ENCODE measurements around the gene RBCK1. TPM values are rescaled to one million over a fixed set of nuclear protein-coding genes. Genes with fewer than 3 reads are reported as not detected.

Gene RBCK1
- total and polyA plus RNA-seq, 9 of the 15 experiments (the other 6 are each of a cell fraction or from before 2014, with no cell fraction given), result 5.9 to 59.3 (median 26.5) TPM

GRCh38 chr20:407133-407952 is 756 bp upstream of the RBCK1 start (continued):
- TF ChIP-seq PATZ1 (CRISPR knock-in tag; IDR thresholded peaks at IDR 0.05; ENCODE audit: borderline replicate concordance) (no peak), NRF1 (conservative IDR thresholded peaks at IDR 0.05 in 1 of 2, IDR thresholded peaks at IDR 0.05 in 1 of 2) (peak; percentile 69 to 73), ZSCAN32 (CRISPR knock-in tag; IDR thresholded peaks at IDR 0.05) (no peak), ZNF395 (CRISPR knock-in tag; IDR thresholded peaks at IDR 0.05) (no peak), RAD51 (IDR thresholded peaks at IDR 0.05; ENCODE audit: borderline replicate concordance, low read depth) (no peak), NONO (IDR thresholded peaks at IDR 0.05; ENCODE audit: low read depth in 2 of 2, low read length in 1 of 2) (no peak), ZBTB43 (CRISPR knock-in tag; IDR thresholded peaks at IDR 0.05) (no peak), POLR2H (tag; IDR thresholded peaks at IDR 0.05; ENCODE audit: low read depth) (peak; percentile 79), U2AF1 (optimal IDR thresholded peaks at IDR 0.05; ENCODE audit: low read depth, low read length) (no peak), ZC3H11A (IDR thresholded peaks at IDR 0.05; ENCODE audit: low read depth, low read length) (no peak), GATAD2A (IDR thresholded peaks at IDR 0.05) (0 out of 2 replicates have a peak, but pooled peaks have one; percentile 19), PML (IDR thresholded peaks at IDR 0.05; ENCODE audit: low read length) (no peak), HIVEP1 (CRISPR knock-in tag; IDR thresholded peaks at IDR 0.05) (no peak), SIX5 (IDR thresholded peaks at IDR 0.05; ENCODE audit: borderline replicate concordance in 1 of 2, insufficient read depth in 1 of 2, low read depth in 1 of 2, low read length in 2 of 2) (no peak), ZNF507 (tag; conservative IDR thresholded peaks at IDR 0.05) (no peak), ZNF699 (CRISPR knock-in tag; IDR thresholded peaks at IDR 0.05; ENCODE audit: insufficient replicate concordance) (no peak), ZNF445 (CRISPR knock-in tag; IDR thresholded peaks at IDR 0.05; ENCODE audit: low read depth) (no peak), PHF20 (IDR thresholded peaks at IDR 0.05; ENCODE audit: partially characterized antibody) (no peak), ATF1 (CRISPR knock-in tag; IDR thresholded peaks at IDR 0.05) (no peak), ATF1 (tag; IDR thresholded peaks at IDR 0.05) (peak; percentile 31; the same call in 1 of the 2 replicates), CREM (IDR thresholded peaks at IDR 0.05; ENCODE audit: low read depth) (peak; percentile 8; the same call in 1 of the 2 replicates)
